ENCODE data around the gene ATG2A.

Gene ATG2A

GRCh38 chr11:64862987-64863390 lies 54.0 kb downstream of the ATG2A start:
- no peak for DNase-seq (ENCODE audit: low read depth)
- H3K4me3 ChIP-seq (ENCODE audit: low read depth, low read length), result no peak overlapping the region
- TF ChIP-seq CTCF (IDR thresholded peaks at IDR 0.05; ENCODE audit: control insufficient read depth, extremely low read depth, insufficient read depth), result no peak

DNA sequence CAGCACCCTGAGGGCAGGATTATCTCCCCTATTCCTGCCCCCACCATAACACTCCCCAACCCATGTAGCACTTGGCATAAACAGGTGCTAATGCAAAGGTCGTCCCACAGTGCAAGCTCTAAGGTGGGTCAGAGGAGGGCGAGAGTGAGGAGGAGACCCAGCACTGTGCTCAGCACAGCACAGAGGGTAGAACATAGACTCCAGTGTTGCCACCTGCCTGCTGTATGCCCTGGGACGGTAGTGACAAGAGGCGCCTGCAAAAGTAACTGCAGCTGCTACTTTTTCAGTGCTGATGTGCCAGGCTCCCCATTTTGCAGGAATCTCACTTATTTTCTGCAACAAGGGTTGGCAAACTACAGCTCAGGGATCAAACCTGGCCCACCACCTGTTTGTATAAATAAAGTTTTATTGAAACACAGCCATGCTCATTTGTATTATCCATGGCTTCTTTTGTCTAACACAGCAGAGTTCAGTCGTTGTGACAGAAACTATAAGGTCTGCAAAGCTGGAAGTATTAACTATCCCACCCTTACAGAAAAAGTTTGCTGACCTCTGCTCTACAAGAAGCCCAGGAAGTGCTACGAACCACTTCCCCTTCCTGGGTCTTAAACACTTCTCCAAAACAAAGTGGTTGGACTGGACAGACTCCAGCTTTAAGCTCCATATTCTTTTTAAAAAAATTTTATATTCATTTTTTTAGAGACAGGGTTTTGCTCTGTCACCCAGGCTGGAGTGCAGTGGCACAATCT lies 55.6 kb downstream of the ATG2A start:
- no peak for DNase-seq (ENCODE audit: low read depth)

GRCh38 chr11:64859542-64860414 lies 57.2 kb downstream of the ATG2A start:
- DNase-seq (ENCODE audit: low read depth), result no peak
- no peak overlapping the region for H3K4me3 ChIP-seq (ENCODE audit: low read depth, low read length)
- no peak for TF ChIP-seq CTCF (IDR thresholded peaks at IDR 0.05; ENCODE audit: control insufficient read depth, extremely low read depth, insufficient read depth)

More for the DNA sequence above, 55.6 kb downstream of the ATG2A start:
- no peak for TF ChIP-seq CTCF (IDR thresholded peaks at IDR 0.05; ENCODE audit: control insufficient read depth, extremely low read depth, insufficient read depth)
- H3K4me3 ChIP-seq (ENCODE audit: low read depth, low read length), result no peak overlapping the region

DNA sequence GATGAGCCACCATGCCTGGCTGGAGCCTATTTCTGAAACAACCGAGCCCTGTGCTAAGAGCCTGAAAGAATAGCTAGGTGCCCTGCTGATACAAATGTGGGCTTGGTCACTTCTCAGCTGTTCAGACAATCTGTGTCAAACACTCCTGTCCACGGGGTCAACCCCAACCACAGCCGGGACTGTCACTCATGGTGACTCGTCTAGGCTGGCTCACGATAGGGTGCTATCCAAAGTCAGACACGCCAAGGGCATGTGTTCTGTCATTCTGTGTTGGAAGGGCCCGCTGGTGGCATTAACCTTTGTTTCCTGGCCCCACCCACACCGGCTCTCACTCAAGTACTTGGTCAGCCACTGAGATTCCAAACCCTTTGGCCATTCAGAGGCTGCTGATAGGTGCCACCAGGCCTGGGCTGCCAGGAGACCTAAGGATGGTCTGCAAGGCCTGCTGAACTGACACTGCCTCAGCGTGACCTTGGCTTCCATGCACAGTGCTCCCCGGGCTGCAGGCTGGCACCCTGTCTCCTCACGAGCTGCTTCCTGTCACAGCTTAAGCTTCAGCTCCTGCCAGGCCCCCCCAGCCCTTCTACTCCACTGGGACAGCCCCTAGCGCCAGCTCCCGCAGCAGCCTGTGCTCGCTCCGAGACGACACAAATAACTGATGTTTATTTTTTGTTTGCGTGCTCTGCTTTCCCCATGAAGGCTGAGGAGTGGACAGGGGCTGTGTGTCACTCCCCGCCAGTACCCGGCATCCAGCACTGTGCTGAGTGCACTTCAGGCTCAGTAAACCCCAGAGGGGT lies 58.3 kb downstream of the ATG2A start:
- DNase-seq (ENCODE audit: low read depth), result no peak
- TF ChIP-seq CTCF (IDR thresholded peaks at IDR 0.05; ENCODE audit: control insufficient read depth, extremely low read depth, insufficient read depth), result no peak
- no peak overlapping the region for H3K4me3 ChIP-seq (ENCODE audit: low read depth, low read length)

GRCh38 chr11:64857485-64857884 lies 59.5 kb downstream of the ATG2A start:
- DNase-seq (ENCODE audit: low read depth), result no peak
- no peak overlapping the region for H3K4me3 ChIP-seq (ENCODE audit: low read depth, low read length)
- TF ChIP-seq CTCF (IDR thresholded peaks at IDR 0.05; ENCODE audit: control insufficient read depth, extremely low read depth, insufficient read depth), result no peak

DNA sequence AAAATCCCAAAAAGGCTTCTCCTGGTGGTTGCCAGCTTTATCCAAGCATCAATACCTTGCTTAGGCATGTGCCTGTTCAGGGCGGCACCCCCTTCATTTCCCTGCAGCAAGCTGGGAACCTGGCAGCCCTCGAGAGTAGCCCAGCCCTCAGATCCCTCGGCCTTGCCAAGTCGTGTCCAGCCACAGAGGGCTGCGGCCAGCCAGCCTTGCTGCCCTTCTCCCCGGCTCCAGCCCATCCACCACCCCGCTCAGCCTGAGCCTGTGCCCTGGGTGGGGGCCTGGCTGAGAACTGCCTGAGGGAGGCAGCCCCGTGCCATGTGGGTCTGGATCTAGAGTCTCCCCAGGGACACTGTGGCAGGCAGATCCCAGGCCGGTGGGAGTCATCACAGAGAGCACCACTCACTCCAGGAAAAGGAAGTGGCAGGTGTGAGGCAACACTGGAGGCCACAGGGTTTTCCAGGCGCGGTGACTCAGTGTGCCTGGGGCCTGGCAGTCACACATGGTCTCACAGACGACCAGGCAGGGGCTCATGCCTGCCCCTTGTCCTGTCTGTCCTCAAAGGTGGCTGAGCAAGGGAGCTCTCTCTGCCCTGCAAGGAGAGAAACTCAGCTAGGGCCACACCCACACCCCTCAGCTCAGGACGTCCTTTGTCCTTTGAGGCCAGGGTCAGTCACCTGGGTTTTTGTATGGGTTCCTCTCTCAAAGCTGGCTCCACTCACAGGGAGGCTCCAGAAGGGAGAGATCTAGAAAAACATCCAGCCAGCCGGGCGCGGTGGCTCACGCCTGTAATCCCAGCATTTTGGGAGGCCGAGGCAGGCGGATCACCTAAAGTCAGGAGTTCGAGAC lies 60.4 kb downstream of the ATG2A start:
- DNase-seq (ENCODE audit: low read depth), result no peak
- H3K4me3 ChIP-seq (ENCODE audit: low read depth, low read length), result no peak overlapping the region
- no peak for TF ChIP-seq CTCF (IDR thresholded peaks at IDR 0.05; ENCODE audit: control insufficient read depth, extremely low read depth, insufficient read depth)

Data from LNCaP clone FGC (cell line).